Left lung (tissue), 10 donors: ENCODE measurements around the gene TCP10L. TPM values are rescaled to one million over a fixed set of nuclear protein-coding genes. Genes with fewer than 3 reads are reported as not detected.

ENCODE experiments used
- ATAC-seq: fragments of 200-7000 bp; cut with Tn5 transposase; one replicate; pipeline ENCODE4 v1.9.1; 2020; ENCODE audit warnings: moderate library complexity
- DNase-seq, 4 donors: peaks; one replicate each; pipeline ENCODE4 v3.0.0-alpha.2; 2013 to 2020
- H3K27ac ChIP-seq, 2 donors: fragments of 200-600 bp; sonication (generic) in 1 of 2; one replicate each; pipeline versions ENCODE4 v1.5.0 to v1.8.0; 2020 to 2021
- H3K27me3 ChIP-seq, 2 donors: fragments of 200-600 bp; sonication (generic) in 1 of 2; one replicate each; pipeline versions ENCODE4 v1.5.0 to v1.8.0; 2020 to 2021
- H3K36me3 ChIP-seq, 2 donors: fragments of 200-600 bp; sonication (generic) in 1 of 2; one replicate each; pipeline versions ENCODE4 v1.5.0 to v1.8.0; 2020 to 2021
- H3K4me1 ChIP-seq, 2 donors: fragments of 200-600 bp; one replicate each; pipeline ENCODE4 v1.8.0; 2021
- H3K4me3 ChIP-seq, 2 donors: fragments of 200-600 bp; sonication (generic) in 1 of 2; one replicate each; pipeline versions ENCODE4 v1.5.0 to v1.8.0; 2020 to 2021; ENCODE audit warnings: mild to moderate bottlenecking in 1 of 2
- H3K9me3 ChIP-seq, 2 donors: fragments of 200-600 bp; sonication (generic) in 1 of 2; one replicate each; pipeline versions ENCODE4 v1.5.0 to v1.8.0; 2020 to 2021
- CTCF ChIP-seq, 2 donors: fragments of 200-600 bp; sonication (generic) in 1 of 2; IDR thresholded peaks; one replicate each; pipeline versions ENCODE4 v1.5.0 to v1.8.0; 2021; ENCODE audit warnings: antibody characterized with exemption in 2 of 2
- intact Hi-C, 2 donors: fragments of 100-400 bp; cut with DNase I; formaldehyde crosslinking; loops; one replicate each; pipeline versions ENCODE4 v1.11.2 to v1.14.2; 2022
- polyA plus RNA-seq, 6 donors: library from polyadenylated mRNA; unstranded; fragments of 120-200 nt; gene quantifications; one replicate each; pipeline ENCODE4 v1.2.1, GENCODE V29; 2013; ENCODE audit not compliant: insufficient read length in 6 of 6
- total RNA-seq, 2 donors: library from RNA; stranded (reverse); fragmentation: NEBNext Ultra II Directional; extraction: Animal tissue kit (Norgen Biotek cat#: 25700); gene quantifications; one replicate each; pipeline ENCODE4 v1.2.1, GENCODE V29; 2021
- donor health status: DM: no; HTN: yes; CAD: no.
- donor health status: DM: no; HTN: no; CAD: no.

Gene TCP10L
- total and polyA plus RNA-seq, 8 donors: 0.43 to 1.5 (median 0.69) TPM

DNA sequence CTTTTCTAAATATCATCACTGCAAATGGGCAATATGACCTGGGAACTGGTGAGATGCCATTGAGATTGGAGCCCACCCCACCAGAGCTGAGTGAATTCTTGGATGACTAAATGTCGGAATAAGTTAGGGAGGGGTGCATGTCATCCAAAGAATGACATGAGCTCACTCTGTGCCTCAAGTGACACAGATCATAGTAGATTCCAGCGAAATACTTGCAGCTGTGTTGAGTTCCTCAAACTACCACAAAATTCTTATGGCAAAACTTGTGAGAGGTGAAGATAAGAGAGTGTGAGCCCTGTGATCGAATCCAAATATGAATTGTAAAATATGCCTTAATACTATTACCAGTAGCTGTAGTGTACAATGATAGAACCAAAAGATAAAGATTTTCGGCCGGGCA is 2.3 kb upstream of the TCP10L start:
- H3K36me3 ChIP-seq: no peaks in the 10 kb centered on the region
- ATAC-seq: no peak
- H3K4me1 ChIP-seq: no peaks in the 10 kb centered on the region
- no peak overlapping the region for H3K4me3 ChIP-seq
- no peak overlapping the region for H3K27ac ChIP-seq
- no peaks in the 10 kb centered on the region for H3K9me3 ChIP-seq
- no peak for TF ChIP-seq CTCF (IDR thresholded peaks at IDR 0.05)
- no peaks in the 10 kb centered on the region for H3K27me3 ChIP-seq
- DNase-seq: no peak
- intact Hi-C loops: no loop called here

DNA sequence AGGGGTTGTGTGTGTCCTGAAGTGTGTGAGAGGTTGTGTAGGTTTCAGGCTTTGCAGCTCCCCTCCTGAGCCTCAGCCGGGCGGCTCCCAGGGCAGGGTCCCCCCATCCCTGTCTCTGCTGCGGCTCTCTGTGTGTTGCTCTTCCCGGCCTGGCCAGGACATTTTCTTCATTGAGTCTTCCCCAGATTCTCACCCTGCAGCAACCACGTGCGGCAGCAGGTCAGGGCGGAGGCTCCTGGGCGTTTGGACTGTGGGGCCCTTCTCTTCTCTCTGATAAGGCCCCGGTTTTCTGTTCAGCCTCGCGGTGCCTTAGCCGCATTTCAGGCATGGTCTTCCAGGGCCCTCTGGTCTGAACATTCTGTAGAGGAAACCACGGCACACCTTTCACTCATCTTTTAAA is 1.8 kb upstream of the TCP10L start:
- DNase-seq (no peak), ATAC-seq (no peak)
- intact Hi-C loops: no loop called here
- no peak for TF ChIP-seq CTCF (IDR thresholded peaks at IDR 0.05)
- no peak overlapping the region for H3K27ac ChIP-seq
- no peaks in the 10 kb centered on the region for H3K4me1 ChIP-seq
- H3K36me3 ChIP-seq: no peaks in the 10 kb centered on the region
- no peak overlapping the region for H3K4me3 ChIP-seq
- H3K27me3 ChIP-seq: no peaks in the 10 kb centered on the region
- H3K9me3 ChIP-seq: no peaks in the 10 kb centered on the region

- no peak for TF ChIP-seq CTCF (IDR thresholded peaks at IDR 0.05)
- Histone ChIP-seq H3K36me3 (no peaks in the 10 kb centered on the region), H3K27ac (no peak overlapping the region), H3K27me3 (no peaks in the 10 kb centered on the region), H3K9me3 (no peaks in the 10 kb centered on the region), H3K4me1 (no peaks in the 10 kb centered on the region), H3K4me3 (no peak overlapping the region)
- intact Hi-C loops: no loop called here
- ATAC-seq (no peak), DNase-seq (no peak)
Observed at GRCh38 chr21:32585970-32586369, 647 bp upstream of the TCP10L start.

DNA sequence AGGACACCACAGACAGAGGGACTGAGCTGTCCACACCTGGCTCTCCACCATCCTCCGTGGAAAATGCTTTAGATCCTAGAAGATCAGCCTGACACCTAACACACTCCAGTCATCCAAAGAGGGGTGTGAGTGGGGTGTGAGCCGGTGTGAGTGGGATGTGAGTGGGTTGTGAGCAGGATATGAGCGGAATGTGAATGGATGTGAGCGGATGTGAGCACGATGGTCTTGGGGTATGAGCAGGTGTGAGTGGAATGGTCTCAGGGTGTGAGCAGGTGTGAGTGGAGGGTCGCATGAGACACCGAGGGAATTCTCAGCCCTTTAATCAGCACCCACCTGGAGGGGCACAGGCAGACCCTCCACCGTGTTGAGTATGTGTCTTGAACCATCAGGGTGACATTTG is 851 bp downstream of the TCP10L start:
- intact Hi-C loops: no loop called here
- no peaks in the 10 kb centered on the region for H3K4me1 ChIP-seq

GRCh38 chr21:32581732-32582131 is 3.6 kb downstream of the TCP10L start:
- intact Hi-C loops: no loop called here
- no peaks in the 10 kb centered on the region for H3K9me3 ChIP-seq
- ATAC-seq: no peak

More for the DNA sequence above, 851 bp downstream of the TCP10L start:
- no peak for TF ChIP-seq CTCF (IDR thresholded peaks at IDR 0.05)
- Histone ChIP-seq H3K9me3 (no peaks in the 10 kb centered on the region), H3K27me3 (no peaks in the 10 kb centered on the region), H3K4me3 (no peak overlapping the region), H3K36me3 (no peaks in the 10 kb centered on the region), H3K27ac (no peak overlapping the region)
- DNase-seq (no peak), ATAC-seq (no peak)

More at GRCh38 chr21:32581732-32582131, 3.6 kb downstream of the TCP10L start:
- no peak for DNase-seq
- TF ChIP-seq CTCF (IDR thresholded peaks at IDR 0.05): no peak
- H3K4me3 ChIP-seq: no peak overlapping the region
- no peak overlapping the region for H3K27ac ChIP-seq
- H3K27me3 ChIP-seq: no peaks in the 10 kb centered on the region
- H3K36me3 ChIP-seq: no peaks in the 10 kb centered on the region
- H3K4me1 ChIP-seq: no peaks in the 10 kb centered on the region
